HCEC 1CT (cell line): ENCODE data around the gene CHMP4A.
A peak's percentile ranks its signal among the peaks of the same experiment; 100 is the strongest.

ENCODE experiments used
- DNase-seq: peaks from one replicate; pipeline ENCODE4 v3.0.0-alpha.2; 2017

CHMP4A gene

DNA sequence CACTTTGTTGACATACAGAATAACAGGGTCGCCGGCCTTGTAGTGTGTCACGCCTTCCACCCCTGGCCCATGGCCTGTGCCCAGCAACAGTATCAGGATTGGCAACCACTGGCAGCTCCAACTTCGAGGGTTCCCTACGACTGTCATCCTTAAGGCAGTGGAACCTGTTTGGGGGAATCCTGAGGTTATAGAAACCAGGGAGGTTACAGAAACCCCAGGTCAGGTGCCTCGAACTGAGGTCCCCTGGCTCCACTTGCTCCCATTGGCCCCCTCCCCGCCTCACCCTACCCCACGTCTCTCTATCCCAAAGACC, 18.5 kb downstream of the CHMP4A start:
- DNase-seq, result no peak

DNA sequence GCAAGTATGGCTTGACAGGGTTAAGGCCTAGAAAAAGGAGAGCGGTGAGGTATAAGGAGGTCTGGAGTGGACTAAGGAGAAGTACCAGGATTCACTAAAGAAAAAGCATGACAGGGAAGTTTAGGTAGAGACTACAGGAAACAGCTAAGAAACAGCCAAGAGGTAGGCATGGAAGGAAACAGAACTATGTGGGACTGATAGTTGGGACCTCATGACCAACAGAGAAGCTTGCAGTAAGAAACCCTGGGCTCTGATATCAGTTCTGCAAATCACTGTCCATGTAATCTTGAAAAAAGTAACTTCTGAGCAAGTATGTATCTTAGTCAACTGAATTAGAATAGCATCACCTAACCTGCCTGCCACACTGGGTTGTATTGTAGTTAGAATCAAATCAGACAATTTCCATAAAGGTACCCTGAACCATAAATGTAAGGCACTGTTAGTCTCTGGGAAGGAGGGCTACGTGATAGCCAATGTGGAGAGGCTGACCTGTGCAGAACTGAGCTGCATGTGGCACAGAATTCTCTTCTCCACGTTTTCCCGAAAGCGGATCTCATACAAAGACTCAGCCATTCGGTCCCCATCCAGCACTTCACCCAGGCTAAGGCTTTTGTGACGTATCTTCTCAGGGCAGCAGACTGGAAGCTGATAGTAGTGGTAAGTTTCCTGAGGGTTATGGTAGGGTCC, 19.0 kb downstream of the CHMP4A start:
- no peak for DNase-seq

DNA sequence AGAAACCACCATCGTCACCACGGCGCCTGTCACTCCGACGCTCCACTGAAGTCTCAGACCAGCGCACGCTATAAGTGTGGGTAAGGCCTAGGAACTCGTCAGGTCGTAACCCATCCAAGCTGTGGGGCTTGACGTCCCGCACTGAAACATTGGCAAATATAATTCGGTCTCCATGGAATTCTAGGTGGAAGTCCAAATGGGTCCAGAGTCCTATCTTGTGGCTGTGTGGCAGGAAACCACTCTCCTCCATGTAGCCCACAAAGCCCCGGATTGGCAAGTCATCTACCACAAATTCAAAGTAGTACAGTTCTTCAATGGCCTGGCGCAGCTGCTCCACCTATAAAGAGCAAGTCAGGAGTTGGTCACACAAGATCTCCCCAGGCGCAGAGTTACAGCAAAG, 20.4 kb downstream of the CHMP4A start:
- no peak for DNase-seq

DNA sequence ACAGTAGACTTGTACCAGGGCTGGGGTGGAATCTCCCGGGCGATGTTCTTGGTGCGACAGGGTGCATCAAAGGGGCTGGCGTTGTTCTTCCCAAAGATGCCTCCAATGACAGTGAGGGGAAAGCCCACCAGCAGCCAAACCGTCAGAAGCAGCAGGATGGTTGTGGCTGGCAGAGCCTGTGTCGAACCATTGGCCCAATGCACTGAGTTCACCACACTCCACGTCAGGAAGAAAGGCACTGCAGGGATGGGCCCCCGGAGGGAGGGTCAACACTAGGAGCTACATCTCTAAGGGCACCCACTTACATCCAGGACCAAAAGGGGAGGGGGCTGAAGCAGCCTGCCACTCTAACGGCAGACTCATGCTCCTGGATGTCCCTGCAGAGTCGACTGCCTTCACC, 22.9 kb downstream of the CHMP4A start:
- DNase-seq, result no peak

DNA sequence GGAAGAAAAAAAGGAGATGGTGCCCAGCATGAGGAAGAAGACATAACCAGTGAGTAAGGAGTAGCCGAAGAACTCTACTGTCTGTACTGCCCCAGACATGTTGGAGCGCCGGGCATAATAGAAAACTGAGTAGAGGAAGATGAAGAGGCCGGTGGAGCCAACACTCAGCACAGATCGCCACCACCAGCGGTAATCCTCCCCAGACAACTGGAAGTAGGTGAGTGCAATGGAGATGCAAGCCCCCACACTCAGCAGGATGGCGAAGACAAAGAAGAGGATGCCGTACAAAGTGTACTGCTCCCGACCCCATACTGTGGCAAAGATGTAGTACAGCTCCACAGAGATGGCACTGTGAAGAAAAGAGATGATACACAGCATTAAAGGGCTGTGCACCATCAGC, 23.8 kb downstream of the CHMP4A start:
- DNase-seq, result no peak

DNA sequence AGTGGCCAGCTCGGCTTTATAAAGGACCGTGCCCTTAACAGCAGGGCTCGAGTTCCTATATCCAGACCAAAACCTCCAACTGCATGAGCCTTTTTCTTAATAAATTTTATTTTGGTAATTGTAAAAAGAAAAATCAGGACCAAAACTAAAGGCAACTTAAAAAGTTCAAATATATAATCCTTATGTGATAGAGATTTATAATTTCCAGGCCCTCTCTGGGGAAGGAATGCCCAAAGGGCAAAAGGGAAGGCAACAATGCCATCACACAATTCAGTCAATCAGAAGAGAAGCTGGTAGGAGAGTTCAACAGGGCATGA, 24.3 kb downstream of the CHMP4A start:
- no peak for DNase-seq

DNA sequence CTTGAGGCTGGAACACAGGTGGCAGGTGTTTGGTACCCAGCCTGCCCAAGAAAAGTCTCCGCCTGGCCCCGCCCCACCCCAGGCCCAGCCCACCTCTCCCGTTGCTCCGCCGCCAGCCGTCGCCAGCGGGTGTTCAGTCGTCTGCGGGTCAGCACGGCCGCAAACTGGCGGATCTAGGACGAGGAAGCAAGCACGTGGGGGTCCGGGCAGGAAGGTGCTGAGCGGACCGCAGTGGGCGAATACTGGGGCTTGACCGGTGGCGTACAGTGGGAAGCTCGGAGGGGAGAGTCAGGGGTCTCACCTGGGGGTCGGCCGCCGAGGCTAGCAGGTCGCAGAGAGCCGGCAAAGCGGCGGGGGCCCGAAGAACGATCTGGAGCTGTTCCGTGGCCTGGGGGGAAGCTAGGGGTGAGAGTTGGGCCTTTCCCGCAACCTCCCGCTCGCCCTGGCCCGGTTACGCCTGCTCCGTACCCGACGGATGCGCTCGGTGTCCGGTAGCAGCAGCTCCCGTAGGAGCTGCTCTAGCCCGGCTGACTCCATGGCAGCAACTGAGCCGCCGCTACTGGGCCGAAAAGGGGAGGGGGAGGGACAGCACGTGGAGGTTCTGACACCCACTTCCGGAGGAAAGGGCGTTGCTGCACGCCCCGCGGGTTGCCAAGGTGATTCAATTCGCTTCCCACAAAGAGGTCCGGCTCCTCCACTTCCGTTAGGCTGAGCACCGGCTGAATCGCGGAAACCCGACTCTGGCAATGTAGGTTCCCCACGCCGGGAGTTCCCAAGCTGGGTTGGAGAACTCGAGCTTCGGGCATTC, 24.8 kb downstream of the CHMP4A start, which contains the start of gene IPO4:
Gene IPO4 (minus strand): TSS at position 566 of the 808 bp plus-strand sequence. CDS start 29 bp downstream, at position 537.
- DNase-seq, result peak; percentile 98

DNA sequence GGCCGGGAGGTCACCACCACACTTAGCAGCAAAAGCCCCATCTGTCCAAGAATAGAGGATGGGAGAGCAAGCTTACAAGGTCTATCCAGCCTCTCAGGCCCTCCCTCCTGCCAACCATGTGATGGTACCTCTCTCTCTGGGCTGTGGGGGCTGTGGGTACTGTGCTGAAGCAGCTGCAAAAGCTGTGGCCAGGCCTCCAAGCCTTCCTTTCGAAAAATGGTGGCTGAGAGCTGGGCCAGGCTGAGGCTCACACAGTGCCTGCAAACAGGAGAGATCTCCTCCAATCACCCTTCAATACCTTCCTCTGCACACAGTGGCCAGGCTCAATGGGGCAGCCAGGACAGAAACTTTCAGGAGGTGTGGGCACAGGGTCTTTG, 25.8 kb downstream of the CHMP4A start:
- no peak for DNase-seq

DNA sequence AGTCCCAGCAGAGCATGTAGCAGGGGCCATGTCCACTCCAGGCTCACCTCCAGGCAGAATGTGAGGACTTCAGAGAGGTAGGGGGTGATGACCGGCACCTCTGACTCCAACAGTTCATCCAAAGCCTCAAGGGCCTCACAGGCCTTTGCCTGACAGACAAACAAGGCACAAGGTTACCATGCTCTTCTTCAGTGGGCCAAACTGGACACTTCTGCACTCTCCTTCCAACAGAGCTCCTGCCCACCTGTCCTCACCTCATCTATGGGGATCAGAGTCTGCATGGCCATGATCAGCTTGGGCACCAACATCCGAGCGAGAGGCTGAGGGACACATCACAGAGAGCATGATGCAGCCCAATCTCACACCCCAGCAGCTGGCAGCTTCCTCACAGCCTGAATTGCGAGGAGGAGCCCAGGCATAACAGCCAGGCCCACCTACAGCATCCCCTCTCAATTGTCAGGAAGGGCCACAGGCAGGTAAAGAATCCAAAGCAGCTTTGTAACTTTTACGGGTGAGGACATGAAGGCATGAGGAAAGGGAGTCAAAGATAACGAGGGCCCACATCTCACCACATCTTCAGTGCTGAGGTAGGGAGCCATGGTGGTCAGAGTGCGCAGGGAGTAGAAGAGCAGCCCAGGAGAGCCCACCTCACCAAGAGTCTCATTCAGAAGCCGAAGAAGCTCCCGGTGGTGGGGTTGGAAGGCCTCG, 26.3 kb downstream of the CHMP4A start:
- no peak for DNase-seq

DNA sequence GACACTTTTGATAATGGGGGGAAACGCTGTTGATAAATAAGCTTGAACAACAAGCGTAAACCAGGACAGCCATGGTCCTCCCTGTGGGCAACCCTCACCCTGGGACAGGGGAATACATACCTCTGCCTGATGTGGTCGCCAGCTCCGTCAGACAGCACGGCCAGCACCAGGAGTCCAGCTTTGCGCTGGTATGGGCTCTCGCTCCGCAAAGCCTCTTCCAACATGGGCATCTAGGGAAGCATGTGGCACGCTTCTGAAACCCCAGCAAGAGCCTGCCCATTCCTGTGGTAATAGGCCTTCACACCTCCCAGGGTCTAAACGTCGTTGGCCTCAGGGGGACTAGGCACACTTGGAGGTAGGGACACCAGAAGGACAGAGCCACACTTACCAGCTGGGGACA, 27.5 kb downstream of the CHMP4A start:
- DNase-seq, result no peak

DNA sequence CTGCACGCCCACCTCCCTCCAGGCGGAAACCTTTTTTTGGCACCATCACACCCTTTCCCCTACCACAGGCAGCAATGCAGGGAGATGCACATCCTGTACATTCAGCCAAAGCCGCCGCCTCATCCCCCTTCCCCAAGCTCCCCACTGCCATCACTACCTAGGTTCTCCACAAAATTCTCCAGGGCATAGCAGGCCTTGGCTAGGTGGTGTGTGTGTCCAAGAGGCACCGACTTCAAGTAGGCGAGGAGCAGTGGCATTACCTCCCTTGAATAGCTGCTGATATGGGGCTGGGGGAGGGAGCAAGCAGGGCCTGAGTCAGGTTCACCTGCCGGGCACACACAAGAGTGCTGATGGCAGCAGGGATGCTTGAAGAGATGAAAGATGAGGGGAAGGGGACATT, 28.3 kb downstream of the CHMP4A start:
- DNase-seq, result no peak

DNA sequence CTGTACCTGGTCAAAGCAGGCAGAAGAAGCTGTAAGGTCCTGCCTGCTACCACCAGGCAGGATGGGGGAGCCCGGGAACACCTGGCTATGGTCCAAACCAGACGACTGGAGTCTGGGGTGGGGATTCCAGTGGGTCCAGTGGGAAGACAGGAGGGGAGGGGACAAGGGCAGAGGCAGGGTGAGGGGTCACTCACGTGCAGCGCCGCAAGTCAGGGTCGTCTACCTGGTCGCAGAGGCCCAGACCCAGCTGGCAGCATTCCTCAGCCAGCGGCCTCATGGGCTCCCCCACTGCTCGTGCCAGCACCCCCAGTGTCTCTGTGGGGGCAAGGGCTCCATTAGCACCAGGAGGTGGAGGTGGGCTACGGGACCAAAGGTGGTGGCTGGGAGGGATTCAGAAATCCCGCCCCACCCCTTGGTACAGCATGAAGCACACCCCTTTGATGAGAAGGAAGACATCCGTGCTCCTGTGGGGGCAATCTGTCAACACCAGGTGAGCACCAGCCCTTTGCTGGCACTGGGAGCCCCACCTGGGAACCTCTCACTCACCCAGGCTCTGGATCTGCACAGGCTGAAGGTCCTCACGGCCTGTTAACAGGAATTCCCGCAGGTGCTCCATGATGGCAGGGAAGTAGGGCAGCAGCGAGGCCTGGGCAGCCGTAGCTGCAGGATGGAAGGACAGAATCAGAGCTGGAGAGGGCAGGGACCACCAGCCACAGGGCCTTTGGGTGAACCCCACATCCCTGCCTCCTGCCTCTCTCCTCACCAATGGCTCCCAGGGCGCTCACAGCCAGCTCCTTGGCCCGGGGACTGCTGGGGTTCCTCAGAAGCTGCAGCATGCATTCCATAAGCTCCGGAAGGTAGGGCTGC, 29.0 kb downstream of the CHMP4A start:
- no peak for DNase-seq

DNA sequence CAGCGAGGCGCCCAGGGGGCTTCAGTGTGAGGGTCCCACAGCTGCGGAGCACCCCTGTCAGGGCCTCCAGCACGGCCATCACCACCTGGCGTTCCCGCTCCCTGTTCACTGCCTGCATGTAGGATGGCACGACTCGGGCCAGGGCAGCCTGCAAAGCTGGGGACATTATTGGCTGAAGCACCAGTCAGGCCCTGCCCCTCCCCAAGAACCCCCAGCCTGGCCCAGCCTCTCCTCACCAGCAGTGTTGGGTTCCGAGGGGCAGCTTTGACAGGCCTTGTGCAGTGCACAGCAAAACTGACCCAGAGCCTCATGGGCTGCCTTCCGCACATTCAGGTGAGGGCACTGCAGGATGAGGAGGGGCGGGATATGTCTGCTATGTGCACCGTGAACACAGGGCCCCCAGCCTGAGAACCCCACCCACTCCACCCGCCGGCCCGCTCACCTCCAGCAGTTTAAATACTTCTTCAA, 30.2 kb downstream of the CHMP4A start:
- DNase-seq, result no peak

DNA sequence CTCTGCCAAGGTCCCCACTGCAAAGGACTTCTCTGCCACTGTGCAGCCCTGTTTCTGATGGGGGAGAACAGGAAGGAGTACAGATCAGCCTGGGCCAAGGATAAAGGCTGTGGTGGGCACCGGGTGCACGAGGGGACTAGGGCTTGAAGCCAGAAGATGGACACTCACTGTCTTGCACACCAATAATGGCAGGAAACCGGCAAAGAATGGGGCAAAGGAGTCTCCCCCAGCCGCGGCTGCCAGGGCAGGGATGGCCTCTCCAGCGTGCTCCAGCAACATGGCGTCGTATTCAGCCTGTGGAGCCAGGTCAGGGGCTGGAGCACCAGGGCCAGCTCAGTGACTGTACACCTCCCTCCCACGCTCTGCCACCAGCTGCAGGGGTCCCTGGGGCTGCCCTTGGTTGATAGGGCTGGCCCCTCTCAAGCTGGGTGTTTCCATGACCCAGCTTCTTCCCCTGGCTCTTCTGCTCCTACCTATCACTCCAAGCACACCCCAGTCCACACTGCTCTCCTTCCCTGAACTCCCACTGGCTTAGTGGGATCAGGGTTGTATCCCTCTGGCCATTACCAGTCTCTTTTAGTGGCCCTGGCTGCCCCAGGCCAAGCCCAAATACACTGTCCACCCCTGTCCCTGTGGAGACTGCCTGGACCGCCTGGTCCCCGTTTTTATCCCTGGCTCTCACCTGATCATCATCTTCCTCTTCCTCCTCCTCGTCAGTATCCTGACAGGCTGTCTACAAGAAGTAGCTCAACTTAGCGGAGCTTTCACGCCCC, 31.0 kb downstream of the CHMP4A start:
- DNase-seq, result no peak

DNA sequence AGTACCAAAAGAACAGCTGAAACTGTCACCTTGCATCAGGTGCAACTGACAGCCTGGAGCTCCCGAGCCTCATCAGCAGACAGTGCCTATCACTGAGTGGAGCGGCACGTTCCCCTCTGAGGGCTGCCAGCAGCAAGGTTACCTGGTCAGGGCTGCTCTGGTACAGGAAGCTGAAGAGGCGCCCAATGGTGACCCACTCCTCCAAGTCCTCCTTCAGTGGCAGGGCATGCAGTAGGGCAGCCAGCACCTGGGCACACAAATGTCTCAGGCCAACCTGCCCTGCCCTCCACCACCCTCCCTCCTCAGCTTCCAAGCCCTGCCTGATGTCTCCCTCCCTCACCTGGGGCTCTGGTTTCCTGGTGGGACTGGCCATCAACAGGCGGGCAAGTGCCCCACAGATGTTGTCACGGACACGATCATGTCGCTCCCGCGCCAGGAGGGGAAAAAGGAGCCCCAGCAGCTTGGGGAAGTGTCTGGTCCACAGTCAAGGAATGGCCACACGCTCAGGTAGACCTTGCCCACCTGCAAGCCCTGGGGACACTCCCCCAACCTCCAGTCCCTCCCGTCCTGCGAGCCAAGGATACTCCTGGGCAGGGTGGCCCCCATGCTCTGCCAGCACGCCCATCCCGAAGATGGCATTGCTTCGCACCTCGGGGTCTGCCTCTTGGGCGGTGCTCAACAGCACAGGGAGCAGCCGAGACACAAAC, 31.8 kb downstream of the CHMP4A start:
- no peak for DNase-seq

DNA sequence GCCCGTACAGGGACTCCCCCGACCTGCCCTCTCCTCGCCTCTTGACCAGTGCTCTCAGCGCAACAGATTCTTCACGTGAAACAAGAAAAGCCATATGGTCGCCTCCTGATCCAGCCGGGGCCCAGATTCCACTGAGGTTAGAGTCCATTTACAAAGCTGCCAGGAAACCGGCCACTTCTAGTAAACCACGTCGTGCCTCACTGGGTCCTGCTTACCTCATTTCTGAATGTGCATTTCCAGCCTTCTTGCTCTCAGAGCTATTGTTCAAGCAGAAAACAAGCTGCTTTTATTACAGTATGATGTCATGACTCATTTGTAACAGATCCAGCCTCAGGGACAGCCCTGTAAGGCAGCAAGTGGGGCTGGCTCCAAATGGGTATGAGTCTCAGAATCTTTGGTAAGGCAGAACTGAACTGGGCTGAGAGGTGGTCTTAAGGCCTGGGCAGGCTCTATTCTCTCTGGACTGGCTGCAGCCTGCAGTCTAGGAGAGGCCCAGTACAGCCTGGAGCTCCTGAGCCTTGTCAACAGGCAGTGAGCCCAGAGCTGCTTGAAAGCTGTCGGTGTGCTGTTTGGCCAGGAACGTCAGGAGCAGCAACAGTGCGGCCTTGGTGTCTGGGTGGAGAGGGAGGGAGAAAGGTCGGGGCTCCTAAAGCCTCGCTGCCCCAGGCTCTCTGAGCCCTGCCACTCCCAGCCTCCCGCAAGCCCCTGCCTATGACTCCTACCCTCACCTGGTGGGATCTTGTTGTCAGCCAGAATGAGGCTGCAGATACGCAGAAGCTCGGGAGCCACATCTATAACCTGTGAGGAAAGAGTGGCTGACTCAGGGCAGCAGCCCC, 33.1 kb downstream of the CHMP4A start:
- no peak for DNase-seq

DNA sequence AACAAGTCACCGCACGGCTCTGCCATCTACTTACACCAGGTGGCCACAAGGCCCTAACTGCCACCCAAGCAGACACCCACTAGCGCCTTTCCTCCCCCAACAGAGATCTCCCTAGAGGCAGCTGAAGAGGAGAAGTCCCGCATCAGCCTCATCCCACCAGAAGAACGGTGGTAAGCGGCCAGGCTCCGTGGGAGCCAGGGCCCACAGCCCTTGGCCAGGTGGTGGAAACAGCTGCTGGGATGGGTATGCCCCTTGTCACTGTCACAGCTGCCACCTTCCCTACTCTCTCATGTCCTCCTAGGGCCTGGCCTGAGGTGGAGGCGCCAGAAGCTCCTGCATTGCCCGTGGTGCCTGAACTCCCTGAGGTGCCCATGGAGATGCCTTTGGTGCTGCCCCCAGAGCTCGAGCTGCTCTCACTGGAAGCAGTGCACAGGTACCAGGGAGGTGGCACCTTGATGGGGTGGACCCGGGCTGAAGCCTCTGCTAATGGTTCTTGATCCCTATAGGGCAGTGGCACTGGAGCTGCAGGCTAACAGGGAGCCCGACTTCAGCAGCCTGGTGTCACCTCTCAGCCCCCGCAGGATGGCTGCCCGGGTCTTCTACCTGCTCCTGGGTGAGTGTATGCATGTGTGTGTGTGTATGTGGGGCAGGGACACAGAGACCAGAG, 33.9 kb downstream of the CHMP4A start:
- no peak for DNase-seq

DNA sequence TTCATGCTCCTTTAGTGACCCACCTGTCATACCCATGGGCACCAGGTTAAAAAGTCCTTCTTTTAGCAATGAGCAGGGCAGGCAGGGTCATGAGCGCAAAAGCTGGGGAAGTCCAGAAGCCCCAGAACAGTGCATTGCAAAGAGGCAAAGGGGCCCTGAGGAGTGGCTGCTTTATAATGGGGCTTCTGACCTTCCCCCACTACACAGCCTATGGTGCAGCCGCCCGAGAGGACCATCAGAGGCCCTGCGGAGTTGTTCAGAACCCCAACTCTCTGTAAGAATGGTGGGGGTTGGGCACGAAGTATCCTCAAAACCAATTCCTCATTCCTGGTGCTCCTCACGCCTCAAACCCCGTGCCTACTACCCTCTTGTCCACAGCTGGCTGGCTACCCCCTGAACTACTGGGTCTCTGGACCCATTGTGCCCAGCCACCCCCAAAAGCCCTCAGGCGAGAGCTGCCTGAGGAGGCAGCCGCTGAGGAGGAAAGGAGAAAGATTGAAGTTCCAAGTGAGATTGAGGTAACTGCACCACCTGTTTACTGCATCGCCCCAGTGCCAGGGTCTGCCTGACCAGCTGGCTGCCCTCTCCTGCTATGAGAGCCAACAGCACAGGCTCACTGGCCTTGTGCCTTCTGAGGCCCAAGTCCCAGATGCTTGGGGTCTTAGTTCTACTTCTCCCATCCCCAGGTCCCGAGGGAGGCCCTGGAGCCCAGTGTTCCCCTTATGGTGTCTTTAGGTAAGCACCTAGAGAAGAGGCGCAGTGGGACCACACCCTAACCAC, 34.7 kb downstream of the CHMP4A start:
- DNase-seq, result no peak

DNA sequence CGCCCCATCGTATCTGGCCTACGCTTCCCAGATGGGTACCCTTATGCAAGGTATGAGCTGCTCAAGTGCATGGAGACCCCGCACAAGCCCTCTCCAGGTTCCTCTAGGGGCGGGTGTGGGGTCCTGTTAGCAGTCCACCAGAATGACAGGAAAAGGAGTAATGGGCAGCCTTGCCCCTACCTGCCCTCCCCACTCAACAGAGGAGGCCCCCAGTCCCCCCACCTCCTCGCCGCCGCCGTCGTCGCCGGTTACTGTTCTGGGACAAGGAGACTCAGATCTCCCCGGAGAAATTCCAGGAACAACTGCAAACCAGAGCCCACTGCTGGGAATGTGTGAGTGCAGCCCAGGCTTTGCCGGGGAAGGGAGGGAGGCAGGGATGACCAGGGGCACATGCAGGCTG, 35.4 kb downstream of the CHMP4A start:
- DNase-seq, result no peak
